ENCODE measurements around the gene COQ8A. TPM values are rescaled to one million over a fixed set of nuclear protein-coding genes. Genes with fewer than 3 reads are reported as not detected.

The COQ8A gene
- total RNA-seq, 3 donors from 2014 or later: 51.8 to 307 (median 60.6) TPM

GRCh38 chr1:226972931-226973330 is 32.8 kb downstream of the COQ8A start:
- peak overlapping the region; percentile 73 to 98 for H3K27ac ChIP-seq

GRCh38 chr1:226973371-226973897 is 33.3 kb downstream of the COQ8A start:
- Histone ChIP-seq H3K27ac (peak overlapping the region; percentile 73 to 98), H3K4me3 (peak overlapping the region in 1 of 3 donors; percentile 44), H3K27me3 (no peaks in the 10 kb centered on the region), H3K4me1 (peaks cover 11 to 24% of the 10 kb centered on the region in 2 donors), H3K36me3 (no peaks in the 10 kb centered on the region), H3K9me3 (peaks cover 9 to 19% of the 10 kb centered on the region in 2 donors)
- TF ChIP-seq POLR2A (IDR thresholded peaks at IDR 0.05) (no peak), CTCF (IDR thresholded peaks at IDR 0.05) (no peak), POLR2AphosphoS5 (IDR thresholded peaks at IDR 0.05) (peak in 1 of 3 donors; percentile 21)
- DNase-seq (ENCODE audit: low spot score in 2 of 2): no peak
- intact Hi-C loops (cut with DNase I; ENCODE audit: low total_unique reads): no loop called here

More at GRCh38 chr1:226972931-226973330, 32.8 kb downstream of the COQ8A start:
- Histone ChIP-seq H3K4me1 (peaks cover 11 to 24% of the 10 kb centered on the region in 2 donors), H3K9me3 (peaks cover 9 to 19% of the 10 kb centered on the region in 2 donors), H3K4me3 (no peak overlapping the region), H3K27me3 (no peaks in the 10 kb centered on the region), H3K36me3 (no peaks in the 10 kb centered on the region)
- DNase-seq (ENCODE audit: low spot score in 2 of 2): no peak
- no peak for TF ChIP-seq POLR2A (IDR thresholded peaks at IDR 0.05)
- TF ChIP-seq CTCF (IDR thresholded peaks at IDR 0.05): no peak
- no peak for TF ChIP-seq POLR2AphosphoS5 (IDR thresholded peaks at IDR 0.05)
- intact Hi-C loops (cut with DNase I; ENCODE audit: low total_unique reads): no loop called here

DNA sequence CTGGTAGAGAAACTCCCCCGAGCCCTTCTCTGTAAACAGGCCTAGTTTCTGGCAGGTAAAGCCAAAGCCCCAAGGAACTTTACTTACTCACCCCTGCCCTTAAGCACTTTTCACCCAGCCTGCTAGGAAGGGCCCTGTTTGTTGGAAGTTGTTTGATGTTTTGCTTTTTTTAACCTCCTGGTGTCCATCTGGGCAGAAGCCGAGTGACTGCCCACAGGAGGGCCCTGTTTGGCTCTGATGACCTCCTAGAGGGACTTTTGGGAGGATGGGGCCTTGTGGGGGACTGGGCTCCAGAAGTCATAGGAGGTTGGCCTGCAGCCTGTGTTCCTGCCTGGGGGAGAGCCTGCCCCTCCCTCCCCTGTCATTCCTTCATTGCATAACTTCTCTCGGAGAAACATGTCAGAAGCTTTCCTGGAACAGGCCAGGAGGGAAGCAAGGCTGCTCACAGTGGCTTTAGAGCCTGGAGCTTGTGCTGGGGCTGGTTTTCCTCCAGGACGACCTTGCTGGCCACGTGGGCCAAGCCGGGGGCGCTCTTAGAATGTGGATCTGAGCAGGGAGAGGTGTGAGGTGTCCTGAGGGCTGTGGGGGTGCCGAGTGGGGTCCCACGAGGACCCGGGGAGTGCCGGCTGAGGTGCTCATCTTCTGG is 33.9 kb downstream of the COQ8A start:
- peak in 1 of 2 donors; percentile 27 for DNase-seq (ENCODE audit: low spot score in 2 of 2)
- no peaks in the 10 kb centered on the region for H3K36me3 ChIP-seq
- peaks cover 11 to 24% of the 10 kb centered on the region in 2 donors for H3K4me1 ChIP-seq
- intact Hi-C loops (cut with DNase I; ENCODE audit: low total_unique reads): no loop called here
- H3K27ac ChIP-seq: peak overlapping the region; percentile 73 to 98
- H3K4me3 ChIP-seq: peak overlapping the region in 1 of 3 donors; percentile 44
- no peaks in the 10 kb centered on the region for H3K27me3 ChIP-seq
- TF ChIP-seq POLR2AphosphoS5 (IDR thresholded peaks at IDR 0.05) (peak in 2 of 3 donors; percentile 68 to 89), POLR2A (IDR thresholded peaks at IDR 0.05) (no peak)
- peaks cover 9 to 19% of the 10 kb centered on the region in 2 donors for H3K9me3 ChIP-seq

GRCh38 chr1:226974544-226975258 is 34.6 kb downstream of the COQ8A start:
- no peak for TF ChIP-seq CTCF (IDR thresholded peaks at IDR 0.05)
- no peak for TF ChIP-seq POLR2A (IDR thresholded peaks at IDR 0.05)
- no peak for TF ChIP-seq POLR2AphosphoS5 (IDR thresholded peaks at IDR 0.05)
- Histone ChIP-seq H3K4me3 (peak overlapping the region in 1 of 3 donors; percentile 44), H3K9me3 (peaks cover 9 to 19% of the 10 kb centered on the region in 2 donors), H3K27me3 (no peaks in the 10 kb centered on the region), H3K4me1 (peaks cover 11 to 24% of the 10 kb centered on the region in 2 donors), H3K36me3 (no peaks in the 10 kb centered on the region), H3K27ac (peak overlapping the region; percentile 73 to 98)
- no peak for DNase-seq (ENCODE audit: low spot score in 2 of 2)
- intact Hi-C loops (cut with DNase I; ENCODE audit: low total_unique reads): no loop called here

- Histone ChIP-seq H3K4me1 (peaks cover 11 to 24% of the 10 kb centered on the region in 2 donors), H3K9me3 (peaks cover 9 to 15% of the 10 kb centered on the region in 2 donors), H3K27me3 (no peaks in the 10 kb centered on the region), H3K27ac (peak overlapping the region; percentile 73 to 98), H3K36me3 (no peaks in the 10 kb centered on the region), H3K4me3 (no peak overlapping the region)
- TF ChIP-seq POLR2AphosphoS5 (IDR thresholded peaks at IDR 0.05): no peak
- TF ChIP-seq POLR2A (IDR thresholded peaks at IDR 0.05): no peak
- TF ChIP-seq CTCF (IDR thresholded peaks at IDR 0.05): no peak
- intact Hi-C loops (cut with DNase I; ENCODE audit: low total_unique reads): no loop called here
- DNase-seq (ENCODE audit: low spot score in 2 of 2): no peak
These were observed 35.5 kb downstream of the COQ8A start for GRCh38 chr1:226975259-226976250.
